ENCODE measurements around the gene CCL21. TPM values are rescaled to one million over a fixed set of nuclear protein-coding genes. Genes with fewer than 3 reads are reported as not detected.

CCL21 gene
- total and polyA plus RNA-seq, 2 of the 8 experiments (the other 6 are each of a cell fraction or from before 2014, with no cell fraction given): not detected

- TF ChIP-seq PHF8 (conservative IDR thresholded peaks at IDR 0.05; ENCODE audit: low read depth, low read length) (no peak), GABPA (IDR thresholded peaks at IDR 0.05; ENCODE audit: borderline replicate concordance, insufficient read depth, low read length) (no peak), EGR1 (IDR thresholded peaks at IDR 0.05; ENCODE audit: borderline replicate concordance, low read depth, low read length) (no peak), TAF7 (optimal IDR thresholded peaks at IDR 0.05; ENCODE audit: borderline replicate concordance, low read depth, low read length) (no peak), POLR2AphosphoS5 (IDR thresholded peaks at IDR 0.05; ENCODE audit: low read depth, low read length) (no peak), ATF3 (IDR thresholded peaks at IDR 0.05; ENCODE audit: insufficient read depth, low read depth, low read length) (no peak), MAFK (IDR thresholded peaks at IDR 0.05; ENCODE audit: low read depth, low read length) (no peak)
- Histone ChIP-seq H3K27ac (ENCODE audit: low read depth, low read length) (no peak overlapping the region), H3K56ac (replicated peaks; ENCODE audit: insufficient read length, low read depth, low read length) (no peak overlapping the region), H2BK12ac (ENCODE audit: low read depth, low read length) (no peak overlapping the region), H2AFZ (ENCODE audit: low read length) (no peak overlapping the region), H3K18ac (ENCODE audit: extremely low read depth, low read length) (no peak overlapping the region), H3K79me2 (ENCODE audit: control insufficient read depth in 1 of 2, insufficient read depth in 2 of 2, low read length in 2 of 2) (no peaks in the 10 kb centered on the region), H3K4me1 (replicated peaks in 1 of 4; ENCODE audit: control insufficient read depth in 3 of 4, insufficient read depth in 4 of 4, low read length in 3 of 4) (peaks cover 0 to 3% (median 1%) of the 10 kb centered on the region in 4 experiments; a peak in 2 of 7 replicates), H3K14ac (ENCODE audit: insufficient read length) (no peak overlapping the region), H4K8ac (ENCODE audit: extremely low read depth, insufficient read depth, low read length) (no peak overlapping the region), H3K23ac (ENCODE audit: insufficient read length) (no peak overlapping the region), H2BK120ac (replicated peaks; ENCODE audit: low read depth, low read length) (no peak overlapping the region), H4K5ac (ENCODE audit: insufficient read length, low read depth, low read length) (no peak overlapping the region), H3K4me3 (ENCODE audit: extremely low read depth in 1 of 4, insufficient read depth in 2 of 4, low read depth in 3 of 4, low read length in 4 of 4) (no peak overlapping the region), H3K9ac (replicated peaks in 1 of 4; ENCODE audit: extremely low read depth in 1 of 4, low read depth in 3 of 4, low read length in 3 of 4) (no peak overlapping the region), H2BK5ac (ENCODE audit: low read depth, low read length) (no peak overlapping the region), H3K4me2 (ENCODE audit: insufficient read depth in 1 of 2, low read depth in 2 of 2, low read length in 2 of 2) (no peak overlapping the region), H3K4ac (replicated peaks; ENCODE audit: insufficient read length, low read depth, low read length) (no peak overlapping the region), H2AK5ac (ENCODE audit: low read depth, low read length) (no peak overlapping the region), H4K91ac (replicated peaks; ENCODE audit: insufficient read length, low read length) (no peak overlapping the region), H3K9me3 (ENCODE audit: insufficient read depth in 2 of 2, low read depth in 1 of 2, low read length in 1 of 2) (no peaks in the 10 kb centered on the region), H4K20me1 (replicated peaks in 1 of 2; ENCODE audit: control insufficient read depth in 1 of 2, insufficient read depth in 2 of 2, low read length in 2 of 2) (no peaks in the 10 kb centered on the region), H2BK15ac (ENCODE audit: low read length) (no peak overlapping the region), H3K23me2 (ENCODE audit: low read depth, low read length) (no peaks in the 10 kb centered on the region; the same call in 1 of the 2 replicates), H3K79me1 (ENCODE audit: low read depth, low read length) (no peaks in the 10 kb centered on the region), H3K27me3 (replicated peaks in 1 of 4; ENCODE audit: control insufficient read depth in 3 of 4, extremely low read depth in 1 of 4, insufficient read depth in 3 of 4, low read length in 3 of 4) (no peaks in the 10 kb centered on the region), H3K36me3 (ENCODE audit: control insufficient read depth in 2 of 4, insufficient read depth in 4 of 4, low read length in 3 of 4) (no peaks in the 10 kb centered on the region), H2BK20ac (ENCODE audit: low read length) (no peak overlapping the region)
- CTCF ChIA-PET (ENCODE audit: partially characterized antibody): interaction anchor here (1.0 to 12.6 kb wide), 5 partner anchors 8 to 17 kb away, joined by 3 to 147 read pairs (median 5); no protein-coding TSS in a partner anchor
- FAIRE-seq (no peak), DNase-seq (ENCODE audit: low read depth in 1 of 2, low spot score in 2 of 2) (no peak)
- 49% methylated on average over 4 of the region's 4 CpGs; no CpG with 5 or more reads in 1 of the 2 experiments for WGBS, 2 experiments (ENCODE audit: extremely low coverage in 1 of 2, insufficient coverage in 1 of 2, insufficient read length in 1 of 2, insufficient replicate concordance in 2 of 2, low coverage in 1 of 2, low lambda C conversion rate in 2 of 2, missing lambda C conversion rate in 1 of 2)
- POLR2A ChIA-PET (ENCODE audit: partially characterized antibody): interaction anchor here (0.6 kb wide), 1 partner anchor 9 kb away, joined by 3 read pairs; no protein-coding TSS in a partner anchor
Measured at GRCh38 chr9:34685591-34685990, 24.3 kb downstream of the CCL21 start.

Data from H1 (cell line).